Adrenal gland (tissue), 12 donors: ENCODE measurements around the gene C10orf120. TPM values are rescaled to one million over a fixed set of nuclear protein-coding genes. Genes with fewer than 3 reads are reported as not detected.

Experiments
- DNase-seq, 7 donors: peaks; one replicate each; pipeline ENCODE4 v3.0.0-alpha.2; 2019 to 2020
- H3K27ac ChIP-seq, 5 donors: fragments of 200-600 bp; sonication (generic) in 4 of 5; 1 replicate in 3 of 5; 2 replicates in 2 of 5; pipeline versions ENCODE4 v1.5.1 to v1.8.0; 2016 to 2020; ENCODE audit warnings: mild to moderate bottlenecking in 1 of 5
- H3K27me3 ChIP-seq: fragments of 200-600 bp; 2 replicates; pipeline ENCODE4 v1.8.0; 2021
- H3K36me3 ChIP-seq, 2 donors: fragments of 200-600 bp; replicated peaks in 1 of 2; 1 replicate in 1 of 2; 2 replicates in 1 of 2; pipeline versions ENCODE4 v1.5.1 to v1.8.0; 2018 to 2022
- H3K4me1 ChIP-seq, 2 donors: fragments of 200-600 bp; replicated peaks in 1 of 2; 1 replicate in 1 of 2; 2 replicates in 1 of 2; pipeline versions ENCODE4 v1.5.1 to v1.8.0; 2018 to 2021
- H3K4me3 ChIP-seq, 4 donors: fragments of 200-600 bp; sonication (generic) in 3 of 4; one replicate each; pipeline ENCODE4 v1.5.1; 2016 to 2018
- H3K9me3 ChIP-seq, 3 donors: fragments of 200-600 bp; sonication (generic) in 1 of 3; replicated peaks in 1 of 3; 1 replicate in 2 of 3; 2 replicates in 1 of 3; pipeline versions ENCODE4 v1.5.1 to v1.8.0; 2016 to 2021
- POLR2A ChIP-seq, 2 donors: fragments of 450-650 bp; IDR thresholded peaks; one replicate each; pipeline ENCODE4 v1.6.1; 2017; ENCODE audit warnings: antibody characterized with exemption in 2 of 2, mild to moderate bottlenecking in 2 of 2, moderate library complexity in 1 of 2
- WGBS, 4 donors: extraction: QIAGEN DNeasy Blood & Tissue Kit in 2 of 4; methylation state at CpG; one replicate each; pipeline versions ENCODE4 v1.1.5 to v1.1.7; 2013 to 2017; 5-methylcytosine and 5-hydroxymethylcytosine counted together
- intact Hi-C, 2 donors: fragments of 100-400 bp; cut with DNase I; formaldehyde crosslinking; loops; one replicate each; pipeline versions ENCODE4 v1.14.1 to v1.15.0; 2022 to 2023
- polyA plus RNA-seq, 3 donors: library from polyadenylated mRNA; stranded (reverse); fragments of 200-250 nt in 2 of 3; fragments of 350-450 nt in 1 of 3; fragmentation: Illumina TruSeq in 1 of 3; extraction: RNeasy Lipid Tissue Mini Kit (QIAGEN cat#74804) in 1 of 3; gene quantifications; one replicate each; pipeline ENCODE4 v1.2.3, GENCODE V29; 2013 to 2014
- total RNA-seq, 9 donors: library from RNA; depleted of rRNA in 4 of 9; stranded (reverse); fragments of >200 nt in 4 of 9; fragments of 120-200 nt in 1 of 9; fragmentation: NEBNext Ultra II Directional in 1 of 9; extraction: Animal tissue kit (Norgen Biotek cat#: 25700) in 1 of 9; gene quantifications; one replicate each; pipeline versions ENCODE4 v1.1.0 to v1.2.4, GENCODE V29; 2013 to 2023
- TF ChIP-seq, protein P1 (sequence below), 6 experiments: fragments of 450-650 bp in 4 of 6; fragments of 200-600 bp in 2 of 6; sonication (generic) in 1 of 6; IDR thresholded peaks; 1 replicate in 5 of 6; 2 replicates in 1 of 6; pipeline versions ENCODE4 v1.5.1 to v1.8.0; 2016 to 2021; ENCODE audit warnings: antibody characterized with exemption in 6 of 6, mild to moderate bottlenecking in 2 of 6, moderate library complexity in 1 of 6
- donor health status: healthy with polysubstance abuse.
- donor health status: Bipolar disorder and iron deficiency.
- donor health status: DM: yes; HTN: yes; CAD: no.
- donor health status: DM: no; HTN: no; CAD: no.
- donor health status: DM: no; HTN: no; CAD: no.
- donor health status: DM: yes; HTN: yes; CAD: no.

C10orf120 gene
- total and polyA plus RNA-seq, 12 donors = not detected

- no peak overlapping the region for H3K27ac ChIP-seq
- intact Hi-C loops = no loop called here
- no peaks in the 10 kb centered on the region for H3K9me3 ChIP-seq
- WGBS, 4 donors = 59 to 71% (median 67%) methylated on average over 4 of the region's 4 CpGs
- no peaks in the 10 kb centered on the region for H3K36me3 ChIP-seq
- H3K27me3 ChIP-seq = no peaks in the 10 kb centered on the region
- TF ChIP-seq POLR2A (IDR thresholded peaks at IDR 0.05) = no peak
- TF ChIP-seq, protein P1, sequence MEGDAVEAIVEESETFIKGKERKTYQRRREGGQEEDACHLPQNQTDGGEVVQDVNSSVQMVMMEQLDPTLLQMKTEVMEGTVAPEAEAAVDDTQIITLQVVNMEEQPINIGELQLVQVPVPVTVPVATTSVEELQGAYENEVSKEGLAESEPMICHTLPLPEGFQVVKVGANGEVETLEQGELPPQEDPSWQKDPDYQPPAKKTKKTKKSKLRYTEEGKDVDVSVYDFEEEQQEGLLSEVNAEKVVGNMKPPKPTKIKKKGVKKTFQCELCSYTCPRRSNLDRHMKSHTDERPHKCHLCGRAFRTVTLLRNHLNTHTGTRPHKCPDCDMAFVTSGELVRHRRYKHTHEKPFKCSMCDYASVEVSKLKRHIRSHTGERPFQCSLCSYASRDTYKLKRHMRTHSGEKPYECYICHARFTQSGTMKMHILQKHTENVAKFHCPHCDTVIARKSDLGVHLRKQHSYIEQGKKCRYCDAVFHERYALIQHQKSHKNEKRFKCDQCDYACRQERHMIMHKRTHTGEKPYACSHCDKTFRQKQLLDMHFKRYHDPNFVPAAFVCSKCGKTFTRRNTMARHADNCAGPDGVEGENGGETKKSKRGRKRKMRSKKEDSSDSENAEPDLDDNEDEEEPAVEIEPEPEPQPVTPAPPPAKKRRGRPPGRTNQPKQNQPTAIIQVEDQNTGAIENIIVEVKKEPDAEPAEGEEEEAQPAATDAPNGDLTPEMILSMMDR (IDR thresholded peaks at IDR 0.05) = no peak
- DNase-seq = no peak
- no peaks in the 10 kb centered on the region for H3K4me1 ChIP-seq
- H3K4me3 ChIP-seq = no peak overlapping the region
These were observed 7.3 kb upstream of the C10orf120 start for GRCh38 chr10:122706947-122707346.

DNA sequence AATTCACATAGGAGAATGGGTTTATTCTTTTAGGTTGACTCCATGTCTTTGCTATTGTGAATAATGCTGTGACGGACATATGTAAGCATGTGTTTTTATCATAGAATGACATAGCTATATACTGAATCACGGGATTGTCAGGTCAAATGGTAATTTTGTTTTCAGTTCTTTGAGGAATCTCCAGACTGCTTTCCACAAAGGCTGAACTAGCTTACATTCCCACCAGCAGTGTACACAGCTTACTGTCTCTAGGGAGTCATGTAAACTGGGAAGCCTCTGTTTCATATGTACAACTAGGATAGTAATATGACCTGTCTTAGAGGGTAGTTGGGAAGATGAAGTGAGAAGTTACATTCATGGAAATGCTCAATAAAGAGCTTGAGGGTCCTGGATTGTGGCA lies 6.8 kb upstream of the C10orf120 start:
- Histone ChIP-seq H3K4me1 (no peaks in the 10 kb centered on the region), H3K36me3 (no peaks in the 10 kb centered on the region), H3K9me3 (no peaks in the 10 kb centered on the region), H3K27ac (no peak overlapping the region), H3K27me3 (no peaks in the 10 kb centered on the region), H3K4me3 (no peak overlapping the region)
- no peak for DNase-seq
- TF ChIP-seq, protein P1 (IDR thresholded peaks at IDR 0.05) = no peak
- no peak for TF ChIP-seq POLR2A (IDR thresholded peaks at IDR 0.05)
- 72 to 81% (median 77%) methylated on average over 2 of the region's 2 CpGs for WGBS, 4 donors
- intact Hi-C loops = no loop called here

- no peak overlapping the region for H3K27ac ChIP-seq
- H3K9me3 ChIP-seq = no peaks in the 10 kb centered on the region
- H3K4me3 ChIP-seq = no peak overlapping the region
- H3K27me3 ChIP-seq = no peaks in the 10 kb centered on the region
- WGBS, 4 donors = 39 to 47% (median 42%) methylated on average over 8 to 9 of the region's 9 CpGs
- intact Hi-C loops = loop anchor here (2.0 to 5.0 kb wide), 2 partner anchors 55 to 56 kb away; no protein-coding TSS in a partner anchor
- DNase-seq = peak; percentile 61 to 80 (median 69)
- TF ChIP-seq, protein P1 (IDR thresholded peaks at IDR 0.05) = peak; percentile 65 to 82 (median 76)
- TF ChIP-seq POLR2A (IDR thresholded peaks at IDR 0.05) = no peak
- H3K36me3 ChIP-seq = no peaks in the 10 kb centered on the region
- H3K4me1 ChIP-seq = no peaks in the 10 kb centered on the region
These were observed 4.1 kb upstream of the C10orf120 start for GRCh38 chr10:122703483-122704448.

DNA sequence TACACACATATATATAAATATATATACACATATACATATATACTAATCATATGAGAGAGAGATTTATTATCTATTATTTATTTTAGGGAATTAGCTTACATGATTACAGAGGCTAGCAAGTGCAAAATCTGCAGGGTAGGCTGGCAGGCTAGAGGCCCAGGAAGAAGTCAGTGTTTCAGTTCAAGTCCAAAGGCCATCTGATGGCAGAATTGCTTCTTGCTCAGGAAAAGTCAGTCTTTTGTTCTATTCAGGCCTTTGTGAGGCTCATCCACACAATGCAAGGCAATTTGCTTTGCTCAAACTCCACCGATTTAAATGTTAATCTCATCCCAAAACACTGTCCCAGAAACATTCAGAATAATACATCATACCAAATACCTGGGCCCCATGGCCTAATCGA lies 2.6 kb upstream of the C10orf120 start:
- H3K4me3 ChIP-seq = no peak overlapping the region
- no peak overlapping the region for H3K27ac ChIP-seq
- no peaks in the 10 kb centered on the region for H3K4me1 ChIP-seq
- intact Hi-C loops = loop anchor here in 1 of 2 donors (5.0 kb wide), 1 partner anchor 55 kb away; no protein-coding TSS in a partner anchor
- no peaks in the 10 kb centered on the region for H3K27me3 ChIP-seq
- TF ChIP-seq, protein P1 (IDR thresholded peaks at IDR 0.05) = no peak
- TF ChIP-seq POLR2A (IDR thresholded peaks at IDR 0.05) = no peak
- 71 to 78% (median 77%) methylated on average over 2 of the region's 2 CpGs for WGBS, 4 donors
- H3K36me3 ChIP-seq = no peaks in the 10 kb centered on the region
- H3K9me3 ChIP-seq = no peaks in the 10 kb centered on the region
- DNase-seq = no peak
